ENCODE measurements around the gene PAPPA. TPM values are rescaled to one million over a fixed set of nuclear protein-coding genes. Genes with fewer than 3 reads are reported as not detected.

PAPPA gene
- total RNA-seq, 2 donors from 2014 or later = 7.4 to 17.4 TPM

GRCh38 chr9:116436121-116436520 is 282.5 kb downstream of the PAPPA start:
- no peaks in the 10 kb centered on the region for H3K9me3 ChIP-seq
- DNase-seq (ENCODE audit: low spot score) (no peak), ATAC-seq (ENCODE audit: insufficient number of reproducible peaks, low FRiP score, low read depth) (no peak)

GRCh38 chr9:116437411-116438370 is 284.1 kb downstream of the PAPPA start:
- Histone ChIP-seq H3K36me3 (no peaks in the 10 kb centered on the region), H3K27ac (no peak overlapping the region), H3K4me1 (ENCODE audit: control insufficient read depth in 1 of 2, low read depth in 2 of 2) (no peaks in the 10 kb centered on the region), H3K9me3 (no peaks in the 10 kb centered on the region), H3K27me3 (replicated peaks; ENCODE audit: insufficient read depth) (no peaks in the 10 kb centered on the region), H3K4me3 (no peak overlapping the region)
- no peak for ATAC-seq (ENCODE audit: insufficient number of reproducible peaks, low FRiP score, low read depth)
- no peak for DNase-seq (ENCODE audit: low spot score)
- TF ChIP-seq CTCF (IDR thresholded peaks at IDR 0.05) = no peak

More at GRCh38 chr9:116436121-116436520, 282.5 kb downstream of the PAPPA start:
- Histone ChIP-seq H3K27ac (no peak overlapping the region), H3K4me1 (ENCODE audit: control insufficient read depth in 1 of 2, low read depth in 2 of 2) (no peaks in the 10 kb centered on the region), H3K27me3 (replicated peaks; ENCODE audit: insufficient read depth) (no peaks in the 10 kb centered on the region), H3K4me3 (no peak overlapping the region), H3K36me3 (no peaks in the 10 kb centered on the region)
- no peak for TF ChIP-seq CTCF (IDR thresholded peaks at IDR 0.05)

GRCh38 chr9:116442528-116442927 is 288.9 kb downstream of the PAPPA start:
- no peak for TF ChIP-seq CTCF (IDR thresholded peaks at IDR 0.05)
- Histone ChIP-seq H3K4me1 (ENCODE audit: control insufficient read depth in 1 of 2, low read depth in 2 of 2) (no peaks in the 10 kb centered on the region), H3K36me3 (no peaks in the 10 kb centered on the region), H3K4me3 (no peak overlapping the region), H3K9me3 (no peaks in the 10 kb centered on the region), H3K27ac (no peak overlapping the region), H3K27me3 (replicated peaks; ENCODE audit: insufficient read depth) (no peaks in the 10 kb centered on the region)
- ATAC-seq (ENCODE audit: insufficient number of reproducible peaks, low FRiP score, low read depth) (no peak), DNase-seq (ENCODE audit: low spot score) (no peak)

DNA sequence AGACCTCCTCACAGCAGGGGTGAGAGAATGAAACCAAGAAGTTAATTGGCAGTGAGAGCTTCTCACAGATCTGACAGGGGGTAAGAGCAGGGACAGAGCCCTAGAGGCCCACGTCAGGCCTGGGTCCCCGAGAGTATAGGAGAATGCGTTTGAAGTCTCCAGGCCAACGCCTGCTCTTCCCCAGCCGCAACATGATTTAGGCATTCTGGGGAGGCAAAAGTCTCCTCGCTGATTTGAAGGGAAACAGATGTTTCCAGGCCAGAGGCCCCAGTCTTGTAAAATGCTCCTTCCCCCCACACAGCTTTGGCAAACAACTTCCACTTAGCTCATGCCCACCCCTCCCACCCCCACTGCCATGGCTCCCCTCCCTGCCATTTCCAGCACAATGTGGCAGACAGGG is 294.3 kb downstream of the PAPPA start:
- TF ChIP-seq CTCF (IDR thresholded peaks at IDR 0.05) = no peak
- Histone ChIP-seq H3K9me3 (no peaks in the 10 kb centered on the region), H3K36me3 (no peaks in the 10 kb centered on the region), H3K27me3 (replicated peaks; ENCODE audit: insufficient read depth) (no peaks in the 10 kb centered on the region), H3K4me3 (no peak overlapping the region), H3K27ac (no peak overlapping the region), H3K4me1 (ENCODE audit: control insufficient read depth in 1 of 2, low read depth in 2 of 2) (peaks cover 5 to 15% of the 10 kb centered on the region in 2 donors)
- ATAC-seq (ENCODE audit: insufficient number of reproducible peaks, low FRiP score, low read depth) = no peak
- DNase-seq (ENCODE audit: low spot score) = no peak

GRCh38 chr9:116448431-116448830 is 294.8 kb downstream of the PAPPA start:
- TF ChIP-seq CTCF (IDR thresholded peaks at IDR 0.05) = no peak
- H3K27ac ChIP-seq = no peak overlapping the region
- no peak overlapping the region for H3K4me3 ChIP-seq
- no peaks in the 10 kb centered on the region for H3K9me3 ChIP-seq
- peaks cover 5 to 15% of the 10 kb centered on the region in 2 donors for H3K4me1 ChIP-seq (ENCODE audit: control insufficient read depth in 1 of 2, low read depth in 2 of 2)
- no peaks in the 10 kb centered on the region for H3K36me3 ChIP-seq
- no peak for DNase-seq (ENCODE audit: low spot score)
- H3K27me3 ChIP-seq (replicated peaks; ENCODE audit: insufficient read depth) = no peaks in the 10 kb centered on the region
- ATAC-seq (ENCODE audit: insufficient number of reproducible peaks, low FRiP score, low read depth) = no peak

Measured in thoracic aorta (tissue), 2 donors.